ENCODE data around the gene ADCY3. TPM values are rescaled to one million over a fixed set of nuclear protein-coding genes. Genes with fewer than 3 reads are reported as not detected.

Gene ADCY3
- total and polyA plus RNA-seq, 2 of the 13 experiments (the other 11 are each of a cell fraction or from before 2014, with no cell fraction given) = 0.11 to 0.61 TPM

GRCh38 chr2:24809316-24810007, 110.6 kb downstream of the ADCY3 start:
- 95% methylated on average over 4 of the region's 4 CpGs for WGBS (ENCODE audit: low lambda C conversion rate)
- Histone ChIP-seq H3K4me2 (ENCODE audit: low read depth, low read length) (no peak overlapping the region; the same call in 1 of the 2 replicates), H3K27me3 (ENCODE audit: control insufficient read depth in 1 of 2, insufficient read depth in 2 of 2, low read length in 2 of 2) (no peaks in the 10 kb centered on the region), H3K9ac (ENCODE audit: insufficient read depth, low read depth, low read length) (no peak overlapping the region), H2AFZ (ENCODE audit: low read length) (peak overlapping the region; percentile 7), H4K20me1 (ENCODE audit: insufficient read depth, low read length) (no peaks in the 10 kb centered on the region), H3K79me2 (ENCODE audit: insufficient read depth, low read length) (peaks cover 73% of the 10 kb centered on the region), H3K4me3 (replicated peaks in 1 of 3; ENCODE audit: insufficient read depth in 1 of 3, low read depth in 2 of 3, low read length in 3 of 3) (no peak overlapping the region), H3K36me3 (replicated peaks in 1 of 2; ENCODE audit: control insufficient read depth in 1 of 2, insufficient read depth in 2 of 2, low read length in 2 of 2) (peaks cover 13 to 32% of the 10 kb centered on the region in 2 experiments), H3K4me1 (ENCODE audit: insufficient read depth, low read length) (peaks cover 15% of the 10 kb centered on the region), H3K27ac (ENCODE audit: extremely low read length, insufficient read depth, low read length) (peak overlapping the region; percentile 43), H3K9me3 (ENCODE audit: low read length) (no peaks in the 10 kb centered on the region)
- ATAC-seq (peak; percentile 41; the same call in 2 of the 3 replicates), FAIRE-seq (no peak), DNase-seq (ENCODE audit: low spot score) (peak; percentile 49)
- intact Hi-C loops (cut with micrococcal nuclease; ENCODE audit: unreplicated experiment) (no loop called here), in situ Hi-C loops (cut with HindIII; ENCODE audit: extremely low pct_ligation_motif_present, low pct_unique_long_range_greater_than_20kb) (no loop called here)
- CTCF ChIA-PET (ENCODE audit: low intra/inter-chr PET ratio, low total read pairs) = no interaction called here
- TF ChIP-seq FOXJ3 (CRISPR knock-in tag; IDR thresholded peaks at IDR 0.05; ENCODE audit: borderline replicate concordance) = no peak
- TF ChIP-seq NONO (IDR thresholded peaks at IDR 0.05) = no peak
- no peak for TF ChIP-seq NONO (CRISPR knock-in tag; conservative IDR thresholded peaks at IDR 0.05)
- peak; percentile 16 to 35; a peak in 3 of 4 replicates for TF ChIP-seq MAFK (conservative IDR thresholded peaks at IDR 0.05 in 1 of 2, IDR thresholded peaks at IDR 0.05 in 1 of 2; ENCODE audit: low read length in 2 of 2)
- TF ChIP-seq GATAD2A (CRISPR knock-in tag; IDR thresholded peaks at IDR 0.05) = 0 out of 2 replicates have a peak, but pooled peaks have one; percentile 22
- peak; percentile 18 for TF ChIP-seq ASH2L (IDR thresholded peaks at IDR 0.05; ENCODE audit: insufficient read length, low read depth, low read length)
- peak; percentile 90 for TF ChIP-seq NFE2L2 (IDR thresholded peaks at IDR 0.05; ENCODE audit: low read length)
- TF ChIP-seq ARID3A (IDR thresholded peaks at IDR 0.05; ENCODE audit: low read depth, low read length) = peak; percentile 73; the same call in 1 of the 2 replicates
- peak; percentile 29; the same call in 1 of the 2 replicates for TF ChIP-seq ZBTB20 (CRISPR knock-in tag; IDR thresholded peaks at IDR 0.05; ENCODE audit: borderline replicate concordance, low read depth)
- no TSS peak for BruUV-seq (replicated peaks)
- POLR2A ChIA-PET = interaction anchor here (1.1 to 1.4 kb wide), 2 partner anchors 17 to 18 kb away, joined by 3 to 5 read pairs; no protein-coding TSS in a partner anchor

Measured in HepG2 (cell line).